Keratinocyte (primary cell): ENCODE measurements around the gene TAS2R38. TPM values are rescaled to one million over a fixed set of nuclear protein-coding genes. Genes with fewer than 3 reads are reported as not detected.
A peak's percentile ranks its signal among the peaks of the same experiment; 100 is the strongest.

Experiments used
- DNase-seq: peaks from one replicate; pipeline ENCODE4 v3.0.0-alpha.2; 2011; ENCODE audit warnings: low read depth, missing footprints, low spot score
- FAIRE-seq: peaks from 2 replicates; lab custom pipeline; 2011; peaks lifted over from hg19 to GRCh38; lab: Jason Lieb, UNC
- H2AFZ ChIP-seq: 2 replicates; pipeline ENCODE4 v1.6.0; 2012; ENCODE audit warnings: low read length, control low read depth, inconsistent platforms; ENCODE audit not compliant: control insufficient read depth
- H3K27ac ChIP-seq: 2 replicates; pipeline ENCODE4 v1.5.1; 2011; ENCODE audit warnings: low read length; ENCODE audit not compliant: control insufficient read depth, insufficient read depth
- H3K27me3 ChIP-seq: 3 replicates; pipeline ENCODE4 v1.6.0; 2011; ENCODE audit warnings: low read length; ENCODE audit not compliant: control insufficient read depth, insufficient read depth; ENCODE audit errors: extremely low read depth
- H3K36me3 ChIP-seq, 2 experiments: 2 replicates in 1 of 2; 3 replicates in 1 of 2; pipeline ENCODE4 v1.5.1; 2011; ENCODE audit warnings: low read length in 2 of 2, mild to moderate bottlenecking in 1 of 2; ENCODE audit not compliant: control insufficient read depth in 2 of 2, insufficient read depth in 2 of 2; ENCODE audit errors: extremely low read depth in 1 of 2
- H3K4me1 ChIP-seq: 3 replicates; pipeline ENCODE4 v1.5.1; 2011; ENCODE audit warnings: low read length; ENCODE audit not compliant: control insufficient read depth, insufficient read depth; ENCODE audit errors: extremely low read depth
- H3K4me2 ChIP-seq: 3 replicates; pipeline ENCODE4 v1.6.0; 2011; ENCODE audit warnings: low read depth, low read length; ENCODE audit not compliant: control insufficient read depth, insufficient read depth; ENCODE audit errors: extremely low read depth
- H3K4me3 ChIP-seq, 3 experiments: fragments of 200-600 bp in 1 of 3; sonication (generic) in 1 of 3; 2 replicates in 2 of 3; 3 replicates in 1 of 3; pipeline ENCODE4 v1.5.1; 2011 to 2016; ENCODE audit warnings: low read length in 3 of 3, mild to moderate bottlenecking in 3 of 3, control low read depth in 2 of 3, inconsistent platforms in 1 of 3, low read depth in 1 of 3, mixed read lengths in 1 of 3, mixed run types in 1 of 3, moderate library complexity in 1 of 3; ENCODE audit not compliant: control insufficient read depth in 2 of 3, insufficient read depth in 2 of 3; ENCODE audit errors: extremely low read depth in 1 of 3
- H3K79me2 ChIP-seq: 2 replicates; pipeline ENCODE4 v1.6.0; 2012; ENCODE audit warnings: low read length; ENCODE audit not compliant: control insufficient read depth, insufficient read depth
- H3K9ac ChIP-seq: 3 replicates; pipeline ENCODE4 v1.6.0; 2011; ENCODE audit warnings: low read length; ENCODE audit not compliant: control insufficient read depth, insufficient read depth; ENCODE audit errors: extremely low read depth
- H3K9me1 ChIP-seq: 3 replicates; pipeline ENCODE4 v1.6.0; 2011; ENCODE audit warnings: low read length; ENCODE audit not compliant: control insufficient read depth, insufficient read depth; ENCODE audit errors: extremely low read depth
- H3K9me3 ChIP-seq: 2 replicates; pipeline ENCODE4 v1.5.1; 2012; ENCODE audit warnings: low read depth, low read length; ENCODE audit not compliant: control insufficient read depth
- H4K20me1 ChIP-seq: 3 replicates; pipeline ENCODE4 v1.6.0; 2011; ENCODE audit warnings: low read length; ENCODE audit not compliant: control insufficient read depth, insufficient read depth; ENCODE audit errors: extremely low read depth
- EZH2 ChIP-seq: IDR thresholded peaks from one replicate; pipeline ENCODE4 v1.6.1; 2012; ENCODE audit warnings: inconsistent platforms, mild to moderate bottlenecking, low read length, moderate library complexity
- dilution Hi-C: fragments of 300-500 bp; cut with MboI; formaldehyde crosslinking; loops from one replicate; pipeline ENCODE4 v1.7.0; 2020; ENCODE audit warnings: low sequenced_read_pairs; ENCODE audit not compliant: extremely low pct_ligation_motif_present
- polyA plus RNA-seq, 5 experiments: library from polyadenylated mRNA; depleted of rRNA in 3 of 5; stranded (reverse) in 3 of 5; stranded (forward) in 1 of 5; unstranded in 1 of 5; fragments of >200 nt; gene quantifications; 1 replicate in 1 of 5; 2 replicates in 3 of 5; 3 replicates in 1 of 5; pipeline versions ENCODE4 v1.2.1 to v1.2.3, GENCODE V29; 2011 to 2012; ENCODE audit warnings: missing spikeins in 2 of 5, low read depth in 1 of 5, low replicate concordance in 1 of 5
- TF ChIP-seq, protein P1 (sequence below), 3 experiments: IDR thresholded peaks in 1 of 3; conservative IDR thresholded peaks in 1 of 3; optimal IDR thresholded peaks in 1 of 3; 2 replicates in 2 of 3; 3 replicates in 1 of 3; pipeline versions ENCODE3 to v1.5.1; 2011; ENCODE audit warnings: low read length in 3 of 3, mild to moderate bottlenecking in 3 of 3, moderate library complexity in 2 of 3, control low read depth in 1 of 3, inconsistent platforms in 1 of 3; ENCODE audit not compliant: insufficient read depth in 2 of 3; ENCODE audit errors: extremely low read depth in 1 of 3

TAS2R38 gene
- polyA plus RNA-seq, 1 donor (not counting 4 experiments of a cell fraction or from before 2014, with no cell fraction given), result not detected

DNA sequence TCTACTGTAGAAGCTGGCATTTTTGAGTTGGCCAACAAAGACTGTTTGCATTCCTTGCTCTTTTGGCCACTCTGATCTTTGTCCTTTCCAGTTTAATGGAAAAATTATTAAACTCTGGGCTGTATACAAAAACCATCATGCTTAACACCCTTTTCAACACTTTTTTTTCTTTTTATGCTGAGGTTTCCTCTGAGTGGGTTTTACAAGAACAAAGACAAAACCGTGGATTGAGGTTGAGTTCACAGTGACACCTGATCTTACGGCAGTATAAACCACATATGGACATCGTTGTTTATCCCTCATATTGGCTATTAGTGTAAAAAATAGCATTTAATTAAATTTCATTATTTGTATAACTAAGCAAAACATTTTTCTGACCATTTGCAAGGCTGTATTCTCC is 43.9 kb upstream of the TAS2R38 start:
- Histone ChIP-seq H3K4me3 (no peak overlapping the region), H3K27ac (no peak overlapping the region), H2AFZ (no peak overlapping the region), H3K4me2 (no peak overlapping the region), H3K36me3 (no peaks in the 10 kb centered on the region), H3K9ac (no peak overlapping the region), H3K9me3 (no peaks in the 10 kb centered on the region), H3K27me3 (no peaks in the 10 kb centered on the region), H3K9me1 (no peaks in the 10 kb centered on the region), H3K4me1 (peaks cover 12% of the 10 kb centered on the region), H3K79me2 (no peaks in the 10 kb centered on the region), H4K20me1 (no peaks in the 10 kb centered on the region)
- TF ChIP-seq EZH2, result no peak
- TF ChIP-seq, protein P1, sequence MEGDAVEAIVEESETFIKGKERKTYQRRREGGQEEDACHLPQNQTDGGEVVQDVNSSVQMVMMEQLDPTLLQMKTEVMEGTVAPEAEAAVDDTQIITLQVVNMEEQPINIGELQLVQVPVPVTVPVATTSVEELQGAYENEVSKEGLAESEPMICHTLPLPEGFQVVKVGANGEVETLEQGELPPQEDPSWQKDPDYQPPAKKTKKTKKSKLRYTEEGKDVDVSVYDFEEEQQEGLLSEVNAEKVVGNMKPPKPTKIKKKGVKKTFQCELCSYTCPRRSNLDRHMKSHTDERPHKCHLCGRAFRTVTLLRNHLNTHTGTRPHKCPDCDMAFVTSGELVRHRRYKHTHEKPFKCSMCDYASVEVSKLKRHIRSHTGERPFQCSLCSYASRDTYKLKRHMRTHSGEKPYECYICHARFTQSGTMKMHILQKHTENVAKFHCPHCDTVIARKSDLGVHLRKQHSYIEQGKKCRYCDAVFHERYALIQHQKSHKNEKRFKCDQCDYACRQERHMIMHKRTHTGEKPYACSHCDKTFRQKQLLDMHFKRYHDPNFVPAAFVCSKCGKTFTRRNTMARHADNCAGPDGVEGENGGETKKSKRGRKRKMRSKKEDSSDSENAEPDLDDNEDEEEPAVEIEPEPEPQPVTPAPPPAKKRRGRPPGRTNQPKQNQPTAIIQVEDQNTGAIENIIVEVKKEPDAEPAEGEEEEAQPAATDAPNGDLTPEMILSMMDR (optimal IDR thresholded peaks at IDR 0.05 in 1 of 3, IDR thresholded peaks at IDR 0.05 in 1 of 3, conservative IDR thresholded peaks at IDR 0.05 in 1 of 3; ENCODE audit: extremely low read depth in 1 of 3, insufficient read depth in 2 of 3, low read length in 3 of 3), result no peak
- DNase-seq (no peak), FAIRE-seq (no peak)
- dilution Hi-C loops, result no loop called here

DNA sequence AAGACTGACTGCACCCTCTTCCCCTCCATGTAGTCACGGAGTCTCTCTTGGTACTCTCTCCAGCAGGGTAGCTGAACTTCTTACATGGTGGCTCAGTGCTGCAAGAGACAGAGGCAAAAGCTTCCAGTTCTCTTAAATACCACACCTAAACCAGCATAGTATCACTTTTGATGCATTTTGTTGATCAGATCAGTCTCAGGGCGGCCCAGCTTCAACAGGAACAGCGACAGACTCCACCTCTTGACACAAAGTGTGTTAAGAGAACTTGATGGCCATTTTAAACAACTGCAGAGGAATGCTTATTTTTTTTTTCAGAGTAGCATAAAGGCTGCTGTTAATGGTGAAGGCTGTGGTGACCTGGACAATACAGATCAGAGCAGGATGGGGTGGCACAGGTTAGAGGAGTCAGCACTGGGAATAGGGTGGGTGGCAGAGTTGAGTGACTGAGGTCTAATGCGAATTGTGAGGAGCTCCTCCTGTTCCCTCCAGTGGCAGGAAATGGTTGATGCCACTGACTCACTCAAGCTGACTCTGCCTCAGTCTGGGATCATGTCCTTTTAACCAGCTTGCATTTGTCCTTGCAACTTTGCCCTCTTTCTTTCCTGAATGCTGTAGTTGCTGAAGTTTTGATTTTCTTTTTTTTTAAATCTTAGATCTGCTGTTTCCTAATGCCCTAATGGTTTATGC is 39.4 kb upstream of the TAS2R38 start:
- Histone ChIP-seq H3K9ac (no peak overlapping the region), H3K79me2 (no peaks in the 10 kb centered on the region), H4K20me1 (no peaks in the 10 kb centered on the region), H3K4me2 (no peak overlapping the region), H3K4me3 (no peak overlapping the region), H3K9me3 (no peaks in the 10 kb centered on the region), H3K27ac (no peak overlapping the region), H2AFZ (peak overlapping the region; percentile 20), H3K27me3 (no peaks in the 10 kb centered on the region), H3K4me1 (peaks cover 12% of the 10 kb centered on the region), H3K9me1 (no peaks in the 10 kb centered on the region), H3K36me3 (no peaks in the 10 kb centered on the region)
- dilution Hi-C loops, result no loop called here
- TF ChIP-seq, protein P1 (optimal IDR thresholded peaks at IDR 0.05 in 1 of 3, IDR thresholded peaks at IDR 0.05 in 1 of 3, conservative IDR thresholded peaks at IDR 0.05 in 1 of 3; ENCODE audit: extremely low read depth in 1 of 3, insufficient read depth in 2 of 3, low read length in 3 of 3), result peak; percentile 32 to 56 (median 45)
- no peak for TF ChIP-seq EZH2
- DNase-seq, result no peak
- FAIRE-seq, result peak; percentile 94
